NCI-H345 (cell line): ENCODE data around the gene SPAG5.

ENCODE experiments used
- DNase-seq: peaks from one replicate; lab custom pipeline; 2025; lab: John Stamatoyannopoulos, UW

SPAG5 gene

GRCh38 chr17:28573966-28574480, 24.8 kb downstream of the SPAG5 start:
- DNase-seq, result no peak

GRCh38 chr17:28573521-28573920, 25.3 kb downstream of the SPAG5 start:
- DNase-seq, result no peak

GRCh38 chr17:28573040-28573380, 25.8 kb downstream of the SPAG5 start:
- no peak for DNase-seq

GRCh38 chr17:28572259-28573039, 26.4 kb downstream of the SPAG5 start:
- no peak for DNase-seq

- peak; percentile 96 for DNase-seq
Observed at GRCh38 chr17:28571361-28572122, 27.3 kb downstream of the SPAG5 start, which contains the start of gene PIGS. Gene PIGS (minus strand): TSS chr17:28571524. CDS start chr17:28571496, 28 bp downstream.

- DNase-seq, result peak; percentile 40
Observed at GRCh38 chr17:28570716-28571360, 28.0 kb downstream of the SPAG5 start.

- DNase-seq, result no peak
Observed at GRCh38 chr17:28569446-28569845, 29.4 kb downstream of the SPAG5 start.

GRCh38 chr17:28567604-28568003, 31.2 kb downstream of the SPAG5 start:
- no peak for DNase-seq

- DNase-seq, result no peak
Observed at GRCh38 chr17:28563475-28563874, 35.4 kb downstream of the SPAG5 start.

- no peak for DNase-seq
Observed at GRCh38 chr17:28555022-28555421, 43.8 kb downstream of the SPAG5 start.

- DNase-seq, result no peak
Observed at GRCh38 chr17:28554565-28554964, 44.3 kb downstream of the SPAG5 start.

- no peak for DNase-seq
Observed at GRCh38 chr17:28553000-28553505, 45.8 kb downstream of the SPAG5 start.

GRCh38 chr17:28552176-28552999, 46.4 kb downstream of the SPAG5 start, which contains the start of gene UNC119:
Gene UNC119 (minus strand): TSS chr17:28552624. CDS start chr17:28552557, 67 bp downstream.
- DNase-seq, result peak; percentile 83

GRCh38 chr17:28551421-28552175, 47.2 kb downstream of the SPAG5 start:
- peak; percentile 37 for DNase-seq

GRCh38 chr17:28550858-28551257, 48.0 kb downstream of the SPAG5 start:
- DNase-seq, result no peak

GRCh38 chr17:28549236-28550132, 49.3 kb downstream of the SPAG5 start:
- no peak for DNase-seq

- no peak for DNase-seq
Observed at GRCh38 chr17:28548417-28549130, 50.3 kb downstream of the SPAG5 start.

GRCh38 chr17:28547623-28548416, 51.0 kb downstream of the SPAG5 start:
- DNase-seq, result peak; percentile 45
